HUES64 (cell line): ENCODE data around the gene CDCA3.

Experiments
- H3K27ac ChIP-seq: 2 replicates; pipeline ENCODE4 v1.7.0; 2013; ENCODE audit warnings: low read depth, low read length, inconsistent platforms
- H3K27me3 ChIP-seq: 2 replicates; pipeline ENCODE4 v1.6.1; 2013; ENCODE audit warnings: mild to moderate bottlenecking, low read length; ENCODE audit not compliant: insufficient read depth
- H3K36me3 ChIP-seq: 2 replicates; pipeline ENCODE4 v1.6.1; 2013; ENCODE audit warnings: mild to moderate bottlenecking, low read length; ENCODE audit not compliant: insufficient read depth
- H3K4me1 ChIP-seq: 2 replicates; pipeline ENCODE4 v1.6.1; 2013; ENCODE audit warnings: mild to moderate bottlenecking, low read length, moderate library complexity; ENCODE audit not compliant: insufficient read depth
- H3K4me3 ChIP-seq: 2 replicates; pipeline ENCODE4 v1.5.1; 2013; ENCODE audit warnings: mild to moderate bottlenecking, low read length, moderate library complexity
- H3K9ac ChIP-seq: 2 replicates; pipeline ENCODE4 v1.6.1; 2013; ENCODE audit warnings: mild to moderate bottlenecking, low read depth, low read length
- H3K9me3 ChIP-seq: 2 replicates; pipeline ENCODE4 v1.6.1; 2013; ENCODE audit warnings: low read depth, low read length; ENCODE audit not compliant: insufficient read depth
- WGBS: fragments of 150-250, 120-280 bp; methylation state at CpG from one replicate; pipeline ENCODE4 v1.1.7; 2013; ENCODE audit warnings: missing lambda C conversion rate; 5-methylcytosine and 5-hydroxymethylcytosine counted together

Gene CDCA3

GRCh38 chr12:6863586-6864321, 12.7 kb upstream of the CDCA3 start:
- H3K4me1 ChIP-seq: 0 out of 2 replicates have a peak, but pooled peaks cover 12% of the 10 kb centered on the region
- H3K4me3 ChIP-seq: no peak overlapping the region
- H3K9me3 ChIP-seq: no peaks in the 10 kb centered on the region
- H3K36me3 ChIP-seq: peaks cover 70% of the 10 kb centered on the region
- H3K27me3 ChIP-seq: no peaks in the 10 kb centered on the region
- WGBS: 96% methylated on average over 16 of the region's 16 CpGs
- H3K9ac ChIP-seq: no peak overlapping the region
- no peak overlapping the region for H3K27ac ChIP-seq

- Histone ChIP-seq H3K9ac (no peak overlapping the region), H3K27me3 (no peaks in the 10 kb centered on the region), H3K9me3 (no peaks in the 10 kb centered on the region), H3K4me3 (no peak overlapping the region), H3K27ac (no peak overlapping the region), H3K4me1 (0 out of 2 replicates have a peak, but pooled peaks cover 10% of the 10 kb centered on the region), H3K36me3 (peaks cover 72% of the 10 kb centered on the region)
- 93% methylated on average over 11 of the region's 11 CpGs for WGBS
These were observed 11.9 kb upstream of the CDCA3 start for GRCh38 chr12:6863033-6863432.

- H3K27ac ChIP-seq: no peak overlapping the region
- no peaks in the 10 kb centered on the region for H3K9me3 ChIP-seq
- H3K4me3 ChIP-seq: no peak overlapping the region
- H3K27me3 ChIP-seq: no peaks in the 10 kb centered on the region
- H3K4me1 ChIP-seq: 0 out of 2 replicates have a peak, but pooled peaks cover 6% of the 10 kb centered on the region
- peaks cover 88% of the 10 kb centered on the region for H3K36me3 ChIP-seq
- no peak overlapping the region for H3K9ac ChIP-seq
- WGBS: 95% methylated on average over 9 of the region's 9 CpGs
These were observed 10.3 kb upstream of the CDCA3 start for GRCh38 chr12:6861391-6861790.

GRCh38 chr12:6860942-6861341, 9.9 kb upstream of the CDCA3 start:
- WGBS: 95% methylated on average over 7 of the region's 7 CpGs

DNA sequence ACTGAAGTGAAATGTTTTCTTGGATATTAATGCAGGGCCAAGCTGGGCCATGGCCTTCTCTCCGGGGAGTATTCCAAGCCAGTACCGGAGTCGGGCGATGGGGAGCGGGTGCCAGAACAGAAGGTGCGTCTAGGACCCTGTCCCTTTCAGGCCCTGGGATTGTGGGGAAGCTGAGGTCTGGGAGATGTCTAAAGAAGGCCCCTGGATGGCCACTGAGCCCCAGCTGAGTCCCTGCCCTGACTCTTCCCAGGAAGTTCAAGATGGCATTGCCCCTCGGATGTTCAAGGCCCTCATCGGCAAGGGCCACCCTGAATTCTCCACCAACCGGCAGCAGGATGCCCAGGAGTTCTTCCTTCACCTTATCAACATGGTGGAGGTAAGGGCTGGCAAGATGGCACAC, 9.0 kb upstream of the CDCA3 start:
- Histone ChIP-seq H3K27me3 (no peaks in the 10 kb centered on the region), H3K36me3 (peaks cover 94% of the 10 kb centered on the region), H3K4me3 (no peak overlapping the region), H3K4me1 (no peaks in the 10 kb centered on the region), H3K9ac (no peak overlapping the region), H3K9me3 (no peaks in the 10 kb centered on the region), H3K27ac (no peak overlapping the region)
- 95% methylated on average over 9 of the region's 9 CpGs for WGBS

More at GRCh38 chr12:6860942-6861341, 9.9 kb upstream of the CDCA3 start:
- Histone ChIP-seq H3K4me3 (no peak overlapping the region), H3K4me1 (0 out of 2 replicates have a peak, but pooled peaks cover 3% of the 10 kb centered on the region), H3K27me3 (no peaks in the 10 kb centered on the region), H3K9ac (no peak overlapping the region), H3K27ac (no peak overlapping the region), H3K9me3 (no peaks in the 10 kb centered on the region), H3K36me3 (peaks cover 93% of the 10 kb centered on the region)

DNA sequence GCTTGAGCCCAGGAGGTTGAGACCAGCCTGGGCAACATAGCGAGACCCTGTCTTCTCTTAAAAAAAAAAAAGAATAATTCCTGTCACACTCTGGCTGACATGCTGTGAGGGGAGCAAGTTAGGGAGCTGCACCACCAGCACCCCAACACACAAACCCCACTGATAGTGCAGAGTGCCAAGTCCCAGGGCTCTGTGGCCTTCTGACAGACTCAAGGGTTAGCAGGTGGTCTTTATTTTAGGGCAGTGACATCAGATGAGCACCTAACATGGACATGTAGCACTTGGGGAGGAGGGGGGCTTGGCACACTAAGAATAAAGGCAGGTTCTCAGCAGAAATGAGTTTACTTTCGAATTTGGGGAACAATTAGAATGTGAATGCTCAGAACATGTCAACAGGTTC, 7.7 kb upstream of the CDCA3 start:
- H3K27ac ChIP-seq: no peak overlapping the region
- no peak overlapping the region for H3K4me3 ChIP-seq
- H3K27me3 ChIP-seq: no peaks in the 10 kb centered on the region
- no peaks in the 10 kb centered on the region for H3K9me3 ChIP-seq
- peaks cover 85% of the 10 kb centered on the region for H3K36me3 ChIP-seq
- H3K9ac ChIP-seq: no peak overlapping the region
- WGBS: 100% methylated on average over 1 of the region's 2 CpGs
- H3K4me1 ChIP-seq: 0 out of 2 replicates have a peak, but pooled peaks cover under 1% of the 10 kb centered on the region

- H3K9ac ChIP-seq: no peak overlapping the region
- no peak overlapping the region for H3K4me3 ChIP-seq
- peaks cover 50% of the 10 kb centered on the region for H3K36me3 ChIP-seq
- WGBS: 95% methylated on average over 14 of the region's 14 CpGs
- H3K9me3 ChIP-seq: no peaks in the 10 kb centered on the region
- H3K27me3 ChIP-seq: no peaks in the 10 kb centered on the region
- H3K27ac ChIP-seq: no peak overlapping the region
- peaks cover 8% of the 10 kb centered on the region for H3K4me1 ChIP-seq
These were observed 4.2 kb upstream of the CDCA3 start for GRCh38 chr12:6855322-6855721.

- Histone ChIP-seq H3K36me3 (peaks cover 51% of the 10 kb centered on the region), H3K9me3 (no peaks in the 10 kb centered on the region), H3K4me3 (no peak overlapping the region), H3K9ac (no peak overlapping the region), H3K27ac (no peak overlapping the region; the same call in 1 of the 2 replicates), H3K27me3 (no peaks in the 10 kb centered on the region), H3K4me1 (peaks cover 10% of the 10 kb centered on the region)
- 91% methylated on average over 6 of the region's 6 CpGs for WGBS
These were observed 3.0 kb upstream of the CDCA3 start for GRCh38 chr12:6854036-6854435.

DNA sequence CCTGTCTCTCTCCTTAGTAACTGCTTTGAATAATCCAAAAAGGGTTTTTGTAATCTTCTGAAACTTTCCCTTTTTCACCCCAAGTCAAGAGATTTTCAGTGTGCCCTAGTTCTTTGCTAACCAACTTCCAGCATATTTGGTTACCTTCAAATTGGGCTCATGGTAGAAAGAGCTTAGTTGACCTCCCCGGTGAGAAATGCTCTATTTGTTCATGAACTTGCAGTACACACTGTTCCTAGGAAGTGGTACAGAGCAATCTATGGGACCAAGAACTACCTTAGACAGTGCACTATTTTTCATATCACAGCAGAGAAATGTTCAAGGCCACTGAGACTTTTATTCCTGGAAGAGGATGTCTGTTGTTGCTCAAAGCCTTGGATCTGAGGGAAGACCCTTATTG, 2.5 kb upstream of the CDCA3 start:
- Histone ChIP-seq H3K4me1 (peaks cover 10% of the 10 kb centered on the region), H3K27ac (no peak overlapping the region), H3K9ac (peak overlapping the region; percentile 57; the same call in 1 of the 2 replicates), H3K27me3 (no peaks in the 10 kb centered on the region), H3K9me3 (no peaks in the 10 kb centered on the region), H3K4me3 (peak overlapping the region; percentile 70; the same call in 1 of the 2 replicates), H3K36me3 (peaks cover 51% of the 10 kb centered on the region)
- WGBS: 92% methylated on average over 1 of the region's 1 CpG

GRCh38 chr12:6852651-6853354, 1.7 kb upstream of the CDCA3 start:
- 3% methylated on average over 16 of the region's 18 CpGs for WGBS
- Histone ChIP-seq H3K9me3 (no peaks in the 10 kb centered on the region), H3K9ac (peak overlapping the region; percentile 57; the same call in 1 of the 2 replicates), H3K27me3 (no peaks in the 10 kb centered on the region), H3K36me3 (peaks cover 50% of the 10 kb centered on the region), H3K4me1 (peaks cover 10% of the 10 kb centered on the region), H3K27ac (peak overlapping the region; percentile 57; the same call in 1 of the 2 replicates), H3K4me3 (peak overlapping the region; percentile 70)

DNA sequence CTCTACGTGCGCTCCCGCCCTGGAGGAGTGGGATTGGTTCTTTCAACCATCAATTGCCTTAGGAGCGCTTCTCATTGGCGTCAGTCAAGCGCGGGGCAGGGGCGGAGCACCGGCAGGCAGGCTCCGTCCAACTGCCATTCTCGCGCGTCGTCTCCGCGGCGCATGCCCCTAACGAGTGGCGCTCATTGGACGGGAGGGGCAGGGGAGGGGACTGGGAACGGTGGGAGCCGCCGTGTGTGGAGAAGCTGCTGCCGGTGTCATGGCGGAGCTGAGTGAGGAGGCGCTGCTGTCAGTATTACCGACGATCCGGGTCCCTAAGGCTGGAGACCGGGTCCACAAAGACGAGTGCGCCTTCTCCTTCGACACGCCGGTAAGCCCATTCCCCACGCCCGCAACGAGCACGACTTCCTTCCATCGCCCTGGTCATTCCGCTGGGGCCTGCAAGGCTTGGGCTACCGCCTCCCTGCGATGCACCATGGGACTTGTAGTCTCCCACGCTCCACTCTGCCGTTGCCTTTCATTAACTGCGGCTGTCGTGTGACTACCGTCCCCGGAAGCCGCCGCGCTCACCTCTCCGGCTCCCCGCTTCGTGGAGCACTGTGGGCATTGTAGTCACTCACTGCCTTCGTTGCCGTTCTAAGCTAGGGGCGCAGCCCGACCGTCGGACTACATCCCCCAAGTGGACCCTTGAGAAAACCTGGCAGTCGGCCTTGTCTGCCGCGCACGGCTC, 1.0 kb upstream of the CDCA3 start, which contains the start of gene USP5:
Gene USP5 (plus strand): TSS at position 230 of the 730 bp plus-strand sequence. CDS start 30 bp downstream, at position 260.
- WGBS: under 1% methylated on average over 65 of the region's 65 CpGs
- peak within 1 kb of the TSS; percentile 76; the same call in 1 of the 2 replicates for H3K27ac ChIP-seq
- H3K27me3 ChIP-seq: no peaks in the 10 kb centered on the region
- peaks cover 50% of the 10 kb centered on the region for H3K36me3 ChIP-seq
- H3K9ac ChIP-seq: peak within 1 kb of the TSS; percentile 76
- H3K4me3 ChIP-seq: peak within 1 kb of the TSS; percentile 70
- peaks cover 10% of the 10 kb centered on the region for H3K4me1 ChIP-seq
- H3K9me3 ChIP-seq: no peaks in the 10 kb centered on the region
